A549 treated with AZD9567 at 1 μM for 4 hours (cell line): ENCODE results near the gene ZNF599. TPM values are rescaled to one million over a fixed set of nuclear protein-coding genes. Genes with fewer than 3 reads are reported as not detected.

Source experiments
- total RNA-seq: library from RNA; stranded (reverse); fragments of 200-300 nt; extraction: Qiagen RNA extraction; gene quantifications from 5 replicates; pipeline ENCODE4 v1.2.3, GENCODE V29; 2022; ENCODE audit not compliant: insufficient read depth

Gene ZNF599
- total RNA-seq, result 1.6 to 2.7 TPM (median 2.4 TPM) in 5 replicates

DNA sequence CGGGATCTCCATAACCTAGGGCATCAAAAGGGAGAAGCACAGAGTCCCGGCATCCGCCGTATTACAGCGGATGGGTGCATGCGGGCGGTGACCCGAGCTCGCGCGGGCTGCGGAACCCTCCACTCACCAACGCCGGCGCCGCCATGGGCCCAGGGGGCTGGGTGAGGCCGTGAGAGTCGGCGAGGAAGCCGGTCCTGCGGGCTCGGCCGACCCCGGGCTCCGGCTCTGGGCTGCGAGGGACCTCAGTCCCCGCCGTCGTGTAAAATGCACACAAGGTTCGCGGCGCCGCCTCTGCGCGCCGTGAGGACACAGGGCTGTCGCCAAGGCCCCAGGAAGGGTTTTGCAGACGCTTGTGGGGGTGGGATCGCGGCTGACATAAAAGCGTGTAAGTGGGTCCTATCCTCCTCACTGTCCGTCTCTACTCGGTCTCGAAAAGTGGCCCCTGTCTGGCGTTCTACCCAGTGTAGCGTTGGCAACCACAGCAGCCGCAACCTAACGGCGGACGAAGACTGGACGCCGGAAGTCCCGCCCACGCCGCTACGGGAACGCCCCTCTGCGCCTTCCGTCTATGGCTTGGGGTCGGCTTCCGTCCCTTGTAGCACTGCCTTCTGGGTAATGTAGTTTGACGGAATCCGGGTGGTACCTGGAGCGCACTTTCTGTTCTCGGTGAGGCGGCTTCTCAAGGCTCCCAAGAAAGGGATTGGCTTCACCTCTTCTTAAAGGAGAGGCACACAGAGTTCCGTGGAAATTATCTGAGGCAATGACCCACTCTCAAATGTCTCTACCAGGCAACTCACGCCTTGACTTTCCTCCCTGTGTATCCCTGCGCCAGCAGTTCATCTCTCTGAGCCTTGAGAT, at the start of gene ZNF599:
Gene ZNF599, minus strand, starts transcription at position 519 of the 858 bp plus-strand sequence. Its CDS starts 374 bp downstream, at position 145.

DNA sequence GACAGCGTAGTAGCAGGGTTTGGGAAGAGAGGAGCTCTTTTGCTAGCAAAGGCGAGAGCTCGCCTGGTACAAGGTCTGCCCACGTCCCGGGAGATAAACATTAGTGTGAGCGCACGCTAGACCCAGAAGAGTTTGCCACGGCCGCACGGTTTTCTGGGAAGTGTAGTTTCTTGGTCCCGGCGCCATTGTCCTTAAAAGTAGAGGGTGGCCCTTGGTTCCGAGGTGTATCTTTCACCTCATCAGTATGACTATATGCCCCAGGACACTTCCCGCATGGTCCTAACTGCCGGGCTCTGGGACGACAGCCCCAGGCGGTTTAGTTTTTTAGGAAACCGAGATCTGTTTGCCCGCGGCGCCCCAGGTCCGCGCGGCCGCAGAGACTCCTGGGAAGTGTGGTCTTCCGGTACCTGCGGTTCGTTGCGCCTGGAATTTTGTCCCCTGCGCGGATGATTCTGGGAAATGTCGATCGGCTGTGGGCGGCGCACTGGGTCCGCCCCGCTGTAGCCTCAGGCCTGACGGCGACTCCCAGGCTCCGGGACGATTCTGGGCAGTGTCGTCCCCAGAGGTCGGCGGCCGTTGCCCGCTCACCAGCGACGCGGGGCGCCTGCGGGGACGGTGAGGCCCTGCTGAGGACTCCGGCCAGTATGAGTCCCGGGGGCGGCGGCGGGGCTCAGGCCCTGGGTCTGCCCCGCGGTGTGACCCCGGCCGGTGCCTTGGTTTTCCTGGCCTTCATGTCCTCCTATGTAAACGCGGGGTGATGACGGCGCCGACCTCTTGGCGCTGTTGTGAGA, 39.1 kb downstream of the ZNF599 start, which contains the start of gene ZNF181:
Gene ZNF181, plus strand, starts transcription at position 498 of the 791 bp plus-strand sequence. CDS start 795 bp downstream, outside the sequence.

Other genes starting within 250 kb of the ZNF599 start
- gene SCGB2B2, start 96.1 kb downstream of the ZNF599 start, total RNA-seq, result 0.08 to 0.20 TPM (median 0.12 TPM) in 4 of 5 replicates, not detected in the other
- 12.9 to 18.7 TPM (median 16.7 TPM) in 5 replicates for gene ZNF302, start 95.5 kb downstream of the ZNF599 start, total RNA-seq
- gene ZNF181, start 39.0 kb downstream of the ZNF599 start, total RNA-seq, result 8.5 to 10.6 TPM (median 9.5 TPM) in 5 replicates
- gene ZNF30, start 153.7 kb upstream of the ZNF599 start, total RNA-seq, result 5.3 to 6.1 TPM (median 5.6 TPM) in 5 replicates
- 0.49 to 1.5 TPM (median 1.3 TPM) in 5 replicates for gene ZNF792, start 191.0 kb upstream of the ZNF599 start, total RNA-seq
- gene GRAMD1A, start 227.1 kb upstream of the ZNF599 start, total RNA-seq, result 129 to 140 TPM (median 137 TPM) in 5 replicates